ENCODE measurements around the gene HK3.

Gene HK3

GRCh38 chr5:176891331-176891958 lies 7.7 kb downstream of the HK3 start:
- Mint-ChIP-seq H3K36me3 (no peaks in the 10 kb centered on the region), H3K9me3 (ENCODE audit: low read depth) (no peaks in the 10 kb centered on the region), H3K4me3 (no peak overlapping the region), H3K27ac (no peak overlapping the region), H3K27me3 (peaks cover 5% of the 10 kb centered on the region), H3K4me1 (ENCODE audit: low read depth) (peaks cover 2% of the 10 kb centered on the region)

GRCh38 chr5:176890455-176891330 lies 8.5 kb downstream of the HK3 start:
- Mint-ChIP-seq H3K27ac (no peak overlapping the region), H3K27me3 (peaks cover 5% of the 10 kb centered on the region), H3K4me3 (no peak overlapping the region), H3K9me3 (ENCODE audit: low read depth) (no peaks in the 10 kb centered on the region), H3K4me1 (ENCODE audit: low read depth) (no peaks in the 10 kb centered on the region), H3K36me3 (no peaks in the 10 kb centered on the region)

- peaks cover 5% of the 10 kb centered on the region for H3K27me3 Mint-ChIP-seq
- no peaks in the 10 kb centered on the region for H3K4me1 Mint-ChIP-seq (ENCODE audit: low read depth)
- no peaks in the 10 kb centered on the region for H3K36me3 Mint-ChIP-seq
- H3K4me3 Mint-ChIP-seq: no peak overlapping the region
- H3K9me3 Mint-ChIP-seq (ENCODE audit: low read depth): no peaks in the 10 kb centered on the region
- no peak overlapping the region for H3K27ac Mint-ChIP-seq
These were observed 9.5 kb downstream of the HK3 start for GRCh38 chr5:176889321-176890280.

- Mint-ChIP-seq H3K36me3 (no peaks in the 10 kb centered on the region), H3K4me3 (no peak overlapping the region), H3K9me3 (ENCODE audit: low read depth) (no peaks in the 10 kb centered on the region), H3K27me3 (peaks cover 5% of the 10 kb centered on the region), H3K4me1 (ENCODE audit: low read depth) (no peaks in the 10 kb centered on the region), H3K27ac (no peak overlapping the region)
These were observed 10.3 kb downstream of the HK3 start for GRCh38 chr5:176888865-176889165.

- Mint-ChIP-seq H3K9me3 (ENCODE audit: low read depth) (no peaks in the 10 kb centered on the region), H3K4me3 (no peak overlapping the region), H3K27me3 (peaks cover 5% of the 10 kb centered on the region), H3K36me3 (no peaks in the 10 kb centered on the region), H3K27ac (no peak overlapping the region), H3K4me1 (ENCODE audit: low read depth) (no peaks in the 10 kb centered on the region)
These were observed 10.9 kb downstream of the HK3 start for GRCh38 chr5:176888016-176888864.

- Mint-ChIP-seq H3K36me3 (no peaks in the 10 kb centered on the region), H3K27me3 (peaks cover 5% of the 10 kb centered on the region), H3K27ac (no peak overlapping the region), H3K4me1 (ENCODE audit: low read depth) (no peaks in the 10 kb centered on the region), H3K4me3 (no peak overlapping the region), H3K9me3 (ENCODE audit: low read depth) (no peaks in the 10 kb centered on the region)
These were observed 11.8 kb downstream of the HK3 start for GRCh38 chr5:176887252-176887849.

GRCh38 chr5:176886336-176887251 lies 12.6 kb downstream of the HK3 start:
- Mint-ChIP-seq H3K4me3 (no peak overlapping the region), H3K9me3 (ENCODE audit: low read depth) (no peaks in the 10 kb centered on the region), H3K4me1 (ENCODE audit: low read depth) (no peaks in the 10 kb centered on the region), H3K27me3 (peaks cover under 1% of the 10 kb centered on the region), H3K27ac (no peak overlapping the region), H3K36me3 (no peaks in the 10 kb centered on the region)

- no peaks in the 10 kb centered on the region for H3K9me3 Mint-ChIP-seq (ENCODE audit: low read depth)
These were observed 14.6 kb downstream of the HK3 start for GRCh38 chr5:176884571-176884890.

GRCh38 chr5:176883700-176884570 lies 15.2 kb downstream of the HK3 start:
- no peaks in the 10 kb centered on the region for H3K36me3 Mint-ChIP-seq
- no peaks in the 10 kb centered on the region for H3K9me3 Mint-ChIP-seq (ENCODE audit: low read depth)
- H3K27me3 Mint-ChIP-seq: no peaks in the 10 kb centered on the region
- no peak overlapping the region for H3K4me3 Mint-ChIP-seq
- no peak overlapping the region for H3K27ac Mint-ChIP-seq
- no peaks in the 10 kb centered on the region for H3K4me1 Mint-ChIP-seq (ENCODE audit: low read depth)

More at GRCh38 chr5:176884571-176884890, 14.6 kb downstream of the HK3 start:
- no peaks in the 10 kb centered on the region for H3K27me3 Mint-ChIP-seq
- no peaks in the 10 kb centered on the region for H3K36me3 Mint-ChIP-seq
- no peak overlapping the region for H3K4me3 Mint-ChIP-seq
- H3K4me1 Mint-ChIP-seq (ENCODE audit: low read depth): no peaks in the 10 kb centered on the region
- H3K27ac Mint-ChIP-seq: no peak overlapping the region

- no peak overlapping the region for H3K4me3 Mint-ChIP-seq
- no peak overlapping the region for H3K27ac Mint-ChIP-seq
- no peaks in the 10 kb centered on the region for H3K27me3 Mint-ChIP-seq
- no peaks in the 10 kb centered on the region for H3K4me1 Mint-ChIP-seq (ENCODE audit: low read depth)
- H3K36me3 Mint-ChIP-seq: no peaks in the 10 kb centered on the region
- H3K9me3 Mint-ChIP-seq (ENCODE audit: low read depth): no peaks in the 10 kb centered on the region
These were observed 16.6 kb downstream of the HK3 start for GRCh38 chr5:176882567-176882903.

GRCh38 chr5:176881816-176882566 lies 17.2 kb downstream of the HK3 start:
- H3K27ac Mint-ChIP-seq: no peak overlapping the region
- no peaks in the 10 kb centered on the region for H3K9me3 Mint-ChIP-seq (ENCODE audit: low read depth)
- H3K27me3 Mint-ChIP-seq: no peaks in the 10 kb centered on the region
- no peaks in the 10 kb centered on the region for H3K36me3 Mint-ChIP-seq
- no peaks in the 10 kb centered on the region for H3K4me1 Mint-ChIP-seq (ENCODE audit: low read depth)
- no peak overlapping the region for H3K4me3 Mint-ChIP-seq

- Mint-ChIP-seq H3K27me3 (peaks cover 2% of the 10 kb centered on the region), H3K4me1 (ENCODE audit: low read depth) (peaks cover 2% of the 10 kb centered on the region), H3K4me3 (no peak overlapping the region), H3K27ac (no peak overlapping the region), H3K9me3 (ENCODE audit: low read depth) (no peaks in the 10 kb centered on the region), H3K36me3 (no peaks in the 10 kb centered on the region)
These were observed 18.0 kb downstream of the HK3 start for GRCh38 chr5:176881021-176881749.
